Body of pancreas (tissue), 4 donors: ENCODE measurements around the gene TOR4A. TPM values are rescaled to one million over a fixed set of nuclear protein-coding genes. Genes with fewer than 3 reads are reported as not detected.

Experiments
- ATAC-seq: fragments of 150-250 bp; one replicate; pipeline ENCODE4 v1.9.1; 2016
- DNase-seq, 4 donors: peaks; one replicate each; pipeline ENCODE4 v3.0.0-alpha.2; 2019
- H3K27ac ChIP-seq, 4 donors: fragments of 200-600 bp; sonication (generic); 1 replicate in 3 of 4; 2 replicates in 1 of 4; pipeline versions ENCODE4 v1.5.1 to v1.6.1; 2016 to 2019; ENCODE audit warnings: mild to moderate bottlenecking in 1 of 4, mixed read lengths in 1 of 4, moderate library complexity in 1 of 4
- H3K27me3 ChIP-seq, 2 donors: fragments of 200-600 bp; sonication (generic); one replicate each; pipeline ENCODE4 v1.6.0; 2016; ENCODE audit warnings: mild to moderate bottlenecking in 1 of 2
- H3K36me3 ChIP-seq, 2 donors: fragments of 200-600 bp; sonication (generic); replicated peaks in 1 of 2; 2 replicates each; pipeline ENCODE4 v1.5.1; 2016; ENCODE audit warnings: low read depth in 2 of 2; ENCODE audit not compliant: insufficient read depth in 1 of 2
- H3K4me1 ChIP-seq: fragments of 200-600 bp; sonication (generic); one replicate; pipeline ENCODE4 v1.6.0; 2016
- H3K4me3 ChIP-seq, 2 donors: fragments of 200-600 bp; sonication (generic); 1 replicate in 1 of 2; 2 replicates in 1 of 2; pipeline ENCODE4 v1.5.1; 2016 to 2019
- H3K9me3 ChIP-seq, 3 donors: fragments of 200-600 bp; sonication (generic); 1 replicate in 2 of 3; 2 replicates in 1 of 3; pipeline ENCODE4 v1.5.1; 2016
- CTCF ChIP-seq, 7 experiments: fragments of 450-650 bp in 4 of 7; fragments of 200-600 bp in 3 of 7; sonication (generic) in 3 of 7; IDR thresholded peaks; one replicate each; pipeline ENCODE4 v1.5.1; 2016 to 2019; ENCODE audit warnings: antibody characterized with exemption in 7 of 7
- POLR2A ChIP-seq, 3 donors: fragments of 450-650 bp; IDR thresholded peaks; one replicate each; pipeline ENCODE4 v1.6.1; 2016; ENCODE audit warnings: antibody characterized with exemption in 3 of 3, mild to moderate bottlenecking in 2 of 3
- WGBS, 2 donors: methylation state at CpG; one replicate each; pipeline ENCODE4 v1.1.5; 2017; 5-methylcytosine and 5-hydroxymethylcytosine counted together
- intact Hi-C: fragments of 100-400 bp; cut with DNase I; formaldehyde crosslinking; loops from one replicate; pipeline ENCODE4 v1.15.1; 2023
- total RNA-seq, 2 donors: library from RNA; depleted of rRNA; stranded (reverse); fragments of >200 nt; gene quantifications; one replicate each; pipeline ENCODE4 v1.1.0, GENCODE V29; 2016

TOR4A gene
- total RNA-seq, 2 donors from 2014 or later = 9.9 to 12.2 TPM

GRCh38 chr9:137232510-137232909 lies 45.0 kb upstream of the TOR4A start:
- WGBS, 2 donors = 60 to 80% methylated on average over 2 to 24 of the region's 24 CpGs
- TF ChIP-seq CTCF (IDR thresholded peaks at IDR 0.05) = no peak
- TF ChIP-seq POLR2A (IDR thresholded peaks at IDR 0.05) = no peak
- Histone ChIP-seq H3K36me3 (no peaks in the 10 kb centered on the region), H3K9me3 (no peaks in the 10 kb centered on the region), H3K4me1 (peaks cover 27% of the 10 kb centered on the region), H3K27me3 (peaks cover 0 to 26% of the 10 kb centered on the region in 2 donors), H3K27ac (no peak overlapping the region), H3K4me3 (no peak overlapping the region)
- intact Hi-C loops = loop anchor here (5.0 kb wide), 2 partner anchors 40 to 115 kb away; no protein-coding TSS in a partner anchor
- no peak for DNase-seq
- no peak for ATAC-seq

- H3K27ac ChIP-seq = no peak overlapping the region
- ATAC-seq = no peak
- H3K4me3 ChIP-seq = no peak overlapping the region
- no peaks in the 10 kb centered on the region for H3K9me3 ChIP-seq
- no peak for DNase-seq
- no peaks in the 10 kb centered on the region for H3K36me3 ChIP-seq
- TF ChIP-seq POLR2A (IDR thresholded peaks at IDR 0.05) (no peak), CTCF (IDR thresholded peaks at IDR 0.05) (no peak)
- H3K4me1 ChIP-seq = peaks cover 29% of the 10 kb centered on the region
- intact Hi-C loops = loop anchor here (5.0 kb wide), 2 partner anchors 41 to 116 kb away; no protein-coding TSS in a partner anchor
- H3K27me3 ChIP-seq = peaks cover 0 to 26% of the 10 kb centered on the region in 2 donors
- 60 to 69% methylated on average over 15 to 40 of the region's 40 CpGs for WGBS, 2 donors
These were observed 44.2 kb upstream of the TOR4A start for GRCh38 chr9:137233143-137233980.

GRCh38 chr9:137234055-137234697 lies 43.4 kb upstream of the TOR4A start:
- H3K4me3 ChIP-seq = no peak overlapping the region
- TF ChIP-seq CTCF (IDR thresholded peaks at IDR 0.05) = no peak
- no peak for TF ChIP-seq POLR2A (IDR thresholded peaks at IDR 0.05)
- H3K36me3 ChIP-seq = no peaks in the 10 kb centered on the region
- ATAC-seq (no peak), DNase-seq (no peak)
- peaks cover 35% of the 10 kb centered on the region for H3K4me1 ChIP-seq
- H3K27ac ChIP-seq = no peak overlapping the region
- intact Hi-C loops = loop anchor here (5.0 kb wide), 2 partner anchors 42 to 117 kb away; no protein-coding TSS in a partner anchor
- H3K9me3 ChIP-seq = no peaks in the 10 kb centered on the region
- 36% methylated on average over 21 of the region's 40 CpGs; no CpG with 5 or more reads in 1 of the 2 donors for WGBS, 2 donors
- H3K27me3 ChIP-seq = peaks cover 0 to 26% of the 10 kb centered on the region in 2 donors

GRCh38 chr9:137234758-137235423 lies 42.6 kb upstream of the TOR4A start:
- TF ChIP-seq POLR2A (IDR thresholded peaks at IDR 0.05) (no peak), CTCF (IDR thresholded peaks at IDR 0.05) (no peak)
- WGBS, 2 donors = 72 to 80% methylated on average over 17 of the region's 18 CpGs
- ATAC-seq (no peak), DNase-seq (no peak)
- Histone ChIP-seq H3K36me3 (no peaks in the 10 kb centered on the region), H3K27me3 (peaks cover 0 to 25% of the 10 kb centered on the region in 2 donors), H3K4me3 (no peak overlapping the region), H3K9me3 (no peaks in the 10 kb centered on the region), H3K4me1 (peaks cover 37% of the 10 kb centered on the region), H3K27ac (no peak overlapping the region)
- intact Hi-C loops = loop anchor here (5.0 kb wide), 2 partner anchors 43 to 118 kb away; no protein-coding TSS in a partner anchor
